HG02973 (cell line): ENCODE measurements around the gene ZNF830.
"Not testable (repeated sequence)": the region's sequence is repeated elsewhere in the genome, so short reads cannot be mapped to it uniquely, and the experiment has no call there.

ENCODE experiments used
- ATAC-seq: cut with Tn5 transposase; IDR thresholded peaks from one replicate; pipeline ENCODE4 v1.9.1; 2021; ENCODE audit warnings: moderate library complexity; ENCODE audit not compliant: unreplicated experiment

ZNF830 gene

GRCh38 chr17:34990921-34991365 lies 29.6 kb downstream of the ZNF830 start:
- ATAC-seq: no peak

GRCh38 chr17:34991606-34992005 lies 30.3 kb downstream of the ZNF830 start:
- ATAC-seq: no peak

GRCh38 chr17:34993031-34993430 lies 31.7 kb downstream of the ZNF830 start:
- ATAC-seq: no peak

- ATAC-seq: no peak
Measured at GRCh38 chr17:34996422-34997285, 35.3 kb downstream of the ZNF830 start.

- ATAC-seq: no peak
Measured at GRCh38 chr17:34997355-34997862, 36.1 kb downstream of the ZNF830 start.

- no peak for ATAC-seq
Measured at GRCh38 chr17:34998205-34998604, 36.9 kb downstream of the ZNF830 start.

- no peak for ATAC-seq
Measured at GRCh38 chr17:34999456-34999855, 38.1 kb downstream of the ZNF830 start.

- not testable (repeated sequence) for ATAC-seq
Measured at GRCh38 chr17:35000965-35001364, 39.6 kb downstream of the ZNF830 start.

GRCh38 chr17:35001549-35001948 lies 40.2 kb downstream of the ZNF830 start:
- ATAC-seq: no peak

- ATAC-seq: no peak
Measured at GRCh38 chr17:35002876-35003551, 41.7 kb downstream of the ZNF830 start.

- no peak for ATAC-seq
Measured at GRCh38 chr17:35003778-35004177, 42.4 kb downstream of the ZNF830 start.

- ATAC-seq: no peak
Measured at GRCh38 chr17:35006345-35006744, 45.0 kb downstream of the ZNF830 start.

GRCh38 chr17:35006961-35007360 lies 45.6 kb downstream of the ZNF830 start:
- no peak for ATAC-seq

GRCh38 chr17:35010093-35010492 lies 48.8 kb downstream of the ZNF830 start:
- ATAC-seq: no peak

- ATAC-seq: no peak
Measured at GRCh38 chr17:35011671-35012216, 50.4 kb downstream of the ZNF830 start.
